Ovary (tissue), 9 donors: ENCODE measurements around the gene ARPC4. TPM values are rescaled to one million over a fixed set of nuclear protein-coding genes. Genes with fewer than 3 reads are reported as not detected.
A peak's percentile ranks its signal among the peaks of the same experiment; 100 is the strongest.

Experiments used
- DNase-seq, 5 donors: peaks; one replicate each; pipeline ENCODE4 v3.0.0-alpha.2; 2019 to 2020
- H3K27ac ChIP-seq, 2 donors: fragments of 200-600 bp; one replicate each; pipeline versions ENCODE4 v1.5.1 to v1.8.0; 2019 to 2022
- H3K27me3 ChIP-seq: fragments of 200-600 bp; one replicate; pipeline ENCODE4 v1.8.0; 2022
- H3K36me3 ChIP-seq: fragments of 200-600 bp; sonication (generic); one replicate; pipeline ENCODE4 v1.5.1; 2019
- H3K4me1 ChIP-seq: one replicate; pipeline ENCODE4 v1.8.1; 2013; ENCODE audit warnings: mild to moderate bottlenecking, moderate library complexity; ENCODE audit not compliant: insufficient read depth
- H3K4me3 ChIP-seq: fragments of 200-600 bp; sonication (generic); one replicate; pipeline ENCODE4 v1.5.1; 2017
- H3K9me3 ChIP-seq, 2 donors: fragments of 200-600 bp in 1 of 2; sonication (generic) in 1 of 2; one replicate each; pipeline versions ENCODE4 v1.5.1 to v1.8.1; 2013 to 2019; ENCODE audit warnings: mild to moderate bottlenecking in 1 of 2, moderate library complexity in 1 of 2
- CTCF ChIP-seq, 3 donors: fragments of 450-650 bp in 2 of 3; fragments of 200-600 bp in 1 of 3; IDR thresholded peaks; one replicate each; pipeline versions ENCODE4 v1.5.1 to v1.8.0; 2016 to 2022; ENCODE audit warnings: antibody characterized with exemption in 3 of 3, mild to moderate bottlenecking in 1 of 3
- EP300 ChIP-seq: sonication (generic); formaldehyde crosslinking; IDR thresholded peaks from one replicate; pipeline ENCODE4 v1.6.1; 2017; ENCODE audit warnings: antibody characterized with exemption
- POLR2A ChIP-seq: fragments of 450-650 bp; IDR thresholded peaks from one replicate; pipeline ENCODE4 v1.6.1; 2017; ENCODE audit warnings: antibody characterized with exemption, mild to moderate bottlenecking, moderate library complexity
- WGBS, 3 donors: extraction: QIAGEN DNeasy Blood & Tissue Kit in 1 of 3; methylation state at CpG; one replicate each; pipeline versions ENCODE4 v1.1.5 to v1.1.7; 2013 to 2017; 5-methylcytosine and 5-hydroxymethylcytosine counted together
- intact Hi-C, 4 donors: fragments of 100-400 bp; cut with DNase I; formaldehyde crosslinking; loops; one replicate each; pipeline versions ENCODE4 v1.11.0 to v1.15.1; 2022 to 2023
- polyA plus RNA-seq, 2 donors: library from polyadenylated mRNA; stranded (reverse); fragments of 200-250 nt in 1 of 2; fragments of 350-450 nt in 1 of 2; fragmentation: Illumina TruSeq in 1 of 2; extraction: RNeasy Lipid Tissue Mini Kit (QIAGEN cat#74804) in 1 of 2; gene quantifications; one replicate each; pipeline ENCODE4 v1.2.3, GENCODE V29; 2013 to 2014
- total RNA-seq, 7 donors: library from RNA; depleted of rRNA in 2 of 7; stranded (reverse); fragments of >200 nt in 2 of 7; fragmentation: NEBNext Ultra II Directional in 3 of 7; extraction: Animal tissue kit (Norgen Biotek cat#: 25700) in 3 of 7; gene quantifications; one replicate each; pipeline versions ENCODE4 v1.1.0 to v1.2.4, GENCODE V29; 2016 to 2023
- donor health status: DM: no; HTN: no; CAD: no; lungs with moderate emphysema.
- donor health status: DM: no; HTN: no; CAD: no.
- donor health status: Bipolar disorder and iron deficiency.
- donor health status: DM: yes; HTN: yes; CAD: no.
- donor health status: DM: no; HTN: no; CAD: no.
- donor health status: DM: yes; HTN: yes; CAD: no.

The ARPC4 gene
- total and polyA plus RNA-seq, 9 donors, result 58.3 to 189 (median 85.1) TPM

DNA sequence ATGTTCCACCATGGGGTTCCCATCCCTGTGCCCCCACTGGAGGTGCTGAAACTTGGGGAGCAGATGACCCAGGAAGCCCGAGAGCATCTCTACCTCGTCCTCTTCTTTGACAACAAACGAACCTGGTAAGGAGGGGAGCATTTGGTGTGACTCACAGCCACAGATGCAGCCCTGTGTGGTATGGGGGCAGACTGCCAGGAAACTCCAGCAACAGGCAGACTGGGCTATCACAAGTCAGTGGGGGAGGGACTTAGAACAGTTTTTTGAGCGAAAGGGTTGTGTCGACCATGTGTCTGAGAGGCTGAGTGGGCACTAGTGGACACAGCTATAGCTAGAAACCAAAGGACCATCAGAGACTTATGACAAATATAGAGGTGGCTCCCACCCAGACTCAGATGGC, 46.6 kb upstream of the ARPC4 start:
- H3K4me3 ChIP-seq, result no peak overlapping the region
- H3K27me3 ChIP-seq, result no peaks in the 10 kb centered on the region
- no peaks in the 10 kb centered on the region for H3K9me3 ChIP-seq
- no peak for TF ChIP-seq CTCF (IDR thresholded peaks at IDR 0.05)
- no peak for TF ChIP-seq EP300
- no peak for TF ChIP-seq POLR2A
- no peak for DNase-seq
- 47 to 65% (median 50%) methylated on average over 5 of the region's 5 CpGs for WGBS, 3 donors
- H3K4me1 ChIP-seq, result peaks cover 6% of the 10 kb centered on the region
- H3K27ac ChIP-seq, result no peak overlapping the region
- no peaks in the 10 kb centered on the region for H3K36me3 ChIP-seq
- intact Hi-C loops, result no loop called here

DNA sequence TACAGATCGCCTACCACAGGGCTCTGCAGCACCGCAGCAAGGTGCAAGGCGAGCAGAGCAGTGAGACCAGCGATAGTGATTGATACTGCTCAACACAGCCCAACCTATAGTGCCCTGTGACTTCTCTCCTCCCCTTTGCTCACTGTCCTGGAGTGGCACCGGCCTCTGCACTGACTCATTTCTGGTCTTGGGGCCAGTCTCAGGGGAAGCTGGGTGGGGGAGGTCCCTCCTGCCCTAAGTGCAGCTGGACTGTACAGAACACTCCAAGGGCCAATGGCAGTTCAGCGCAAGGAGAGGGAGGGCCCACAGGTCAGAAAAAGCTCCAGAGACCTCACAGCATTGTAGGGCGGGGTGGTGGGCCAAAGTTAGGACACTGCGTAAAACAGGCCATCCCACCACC, 45.6 kb upstream of the ARPC4 start:
- 88 to 91% (median 89%) methylated on average over 8 of the region's 8 CpGs for WGBS, 3 donors
- DNase-seq, result no peak
- intact Hi-C loops, result no loop called here
- H3K36me3 ChIP-seq, result no peaks in the 10 kb centered on the region
- TF ChIP-seq CTCF (IDR thresholded peaks at IDR 0.05) (no peak), POLR2A (no peak), EP300 (no peak)
- H3K27me3 ChIP-seq, result no peaks in the 10 kb centered on the region
- H3K27ac ChIP-seq, result no peak overlapping the region
- no peaks in the 10 kb centered on the region for H3K9me3 ChIP-seq
- no peak overlapping the region for H3K4me3 ChIP-seq
- H3K4me1 ChIP-seq, result peaks cover 10% of the 10 kb centered on the region

DNA sequence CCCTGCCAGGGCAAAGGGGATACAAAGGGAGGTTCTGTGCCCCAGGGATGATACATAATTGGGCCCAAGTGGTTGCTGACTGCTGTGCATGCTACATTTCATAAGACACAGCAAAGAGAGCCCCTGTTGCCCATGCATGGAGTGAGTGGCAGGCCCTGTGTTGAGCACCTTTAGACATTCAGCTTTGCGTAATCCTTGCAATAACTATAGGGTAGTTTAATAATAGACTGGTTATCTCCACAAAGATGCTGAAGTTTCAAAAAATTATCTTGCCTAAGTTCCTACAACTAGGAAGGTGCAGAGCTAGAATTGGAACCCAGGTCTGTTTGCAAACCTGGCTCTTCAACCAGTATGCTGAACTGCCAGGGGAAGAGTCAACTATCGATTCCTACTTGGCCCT, 44.9 kb upstream of the ARPC4 start:
- WGBS, 3 donors, result 95 to 98% (median 98%) methylated on average over 2 of the region's 2 CpGs
- no peaks in the 10 kb centered on the region for H3K36me3 ChIP-seq

DNA sequence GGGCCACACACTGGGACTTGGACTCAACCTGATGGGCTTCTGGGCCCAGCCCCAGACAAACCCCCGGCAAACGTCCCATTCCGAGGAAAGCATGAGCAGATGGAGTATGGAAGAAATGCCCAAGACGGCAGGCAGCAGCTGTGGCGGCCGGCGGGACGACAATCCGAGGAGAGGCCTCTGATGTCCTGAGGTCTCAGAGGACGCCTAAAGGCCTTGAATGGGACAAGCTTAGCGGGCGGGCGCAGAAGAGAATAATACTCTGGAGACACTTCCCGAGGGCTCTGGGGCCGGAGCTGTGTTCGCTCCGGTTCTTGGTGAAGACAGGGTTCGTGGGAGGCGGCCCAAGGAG, 43.6 kb upstream of the ARPC4 start:
- Histone ChIP-seq H3K27ac (peak overlapping the region; percentile 23 to 83), H3K4me1 (peaks cover 10% of the 10 kb centered on the region), H3K27me3 (no peaks in the 10 kb centered on the region), H3K36me3 (no peaks in the 10 kb centered on the region), H3K9me3 (no peaks in the 10 kb centered on the region), H3K4me3 (peak overlapping the region; percentile 54)
- WGBS, 3 donors, result 1 to 2% (median 2%) methylated on average over 18 to 19 of the region's 19 CpGs
- no peak for TF ChIP-seq CTCF (IDR thresholded peaks at IDR 0.05)
- no peak for TF ChIP-seq EP300
- no peak for TF ChIP-seq POLR2A
- intact Hi-C loops, result no loop called here
- no peak for DNase-seq

More for the DNA sequence above, 44.9 kb upstream of the ARPC4 start:
- Histone ChIP-seq H3K9me3 (no peaks in the 10 kb centered on the region), H3K4me3 (no peak overlapping the region), H3K27me3 (no peaks in the 10 kb centered on the region), H3K27ac (no peak overlapping the region), H3K4me1 (peaks cover 10% of the 10 kb centered on the region)
- intact Hi-C loops, result no loop called here
- DNase-seq, result no peak
- TF ChIP-seq CTCF (IDR thresholded peaks at IDR 0.05) (no peak), POLR2A (no peak), EP300 (no peak)
